SK-N-DZ (cell line): Measurements from ENCODE around the gene DAPK1.
"Not testable (repeated sequence)": the region's sequence is repeated elsewhere in the genome, so short reads cannot be mapped to it uniquely, and the experiment has no call there.

Source experiments
- DNase-seq: peaks from one replicate; pipeline ENCODE4 v3.0.0-alpha.2; 2015; ENCODE audit warnings: low spot score
- small RNA-seq, 2 experiments: library from RNA; depleted of rRNA; stranded (forward); fragments of <200 nt; gene quantifications; one replicate each; pipeline ENCODE3, GENCODE V24; 2014

The DAPK1 gene

DNA sequence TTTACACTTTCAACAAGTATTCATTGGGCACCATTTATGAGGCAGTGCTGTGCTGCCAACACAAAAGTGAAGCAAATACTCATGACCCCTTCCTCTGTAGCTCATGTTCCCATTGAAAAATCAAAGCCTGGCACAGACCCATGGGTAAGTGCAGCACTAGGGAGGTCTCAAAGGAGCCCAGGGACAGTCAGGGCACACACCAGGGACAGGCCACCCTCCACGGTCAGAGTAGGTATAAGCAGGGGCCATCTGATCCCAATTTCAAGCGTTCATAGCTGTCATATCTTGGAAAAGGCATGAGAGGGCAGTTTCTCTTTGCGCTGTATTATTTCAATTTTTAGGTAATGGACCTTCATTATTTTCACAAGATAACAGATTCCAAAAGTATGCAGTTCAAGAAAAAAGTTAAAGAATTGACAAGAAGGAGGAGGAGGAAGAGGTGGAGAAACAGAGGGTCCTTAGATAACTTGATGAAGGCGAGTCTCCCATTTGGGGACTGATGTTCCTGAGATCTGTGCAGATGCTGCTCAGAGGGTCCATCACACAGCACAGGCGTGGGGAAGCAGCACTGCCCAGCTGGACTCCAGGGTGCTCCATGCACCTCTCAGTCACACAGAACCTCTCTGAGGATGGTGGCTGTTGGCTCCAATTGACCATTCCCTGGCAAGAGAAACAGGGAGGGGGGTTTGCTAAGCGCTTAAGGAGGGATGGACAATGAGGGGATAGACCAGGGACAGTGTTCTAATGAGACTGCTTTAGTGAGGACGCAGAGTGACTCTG, 235.8 kb downstream of the DAPK1 start:
- no peak for DNase-seq

- DNase-seq = no peak
Observed at GRCh38 chr9:87734106-87734505, 236.4 kb downstream of the DAPK1 start.

- DNase-seq = no peak
Observed at GRCh38 chr9:87739546-87739945, 241.9 kb downstream of the DAPK1 start.

DNA sequence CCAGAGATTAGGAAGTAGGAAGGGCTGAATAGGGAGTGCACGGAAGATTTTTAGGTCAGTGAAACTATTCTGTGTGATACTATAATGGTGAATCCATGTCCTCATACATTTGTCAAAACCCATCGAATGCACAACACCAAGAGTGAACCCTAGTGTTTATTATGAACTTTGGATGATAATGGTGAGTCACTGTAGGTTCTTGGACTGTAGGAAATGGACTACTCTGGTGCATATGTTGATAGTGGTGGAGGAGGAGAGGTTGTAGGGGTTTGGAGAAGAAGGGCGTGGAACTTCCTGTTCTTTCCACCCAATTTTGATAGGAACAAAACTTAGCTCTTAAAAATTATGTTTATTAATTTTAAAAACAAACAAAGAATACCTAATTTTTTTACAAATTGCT, 242.5 kb downstream of the DAPK1 start:
- no peak for DNase-seq

GRCh38 chr9:87741326-87741725, 243.7 kb downstream of the DAPK1 start:
- DNase-seq = no peak

DNA sequence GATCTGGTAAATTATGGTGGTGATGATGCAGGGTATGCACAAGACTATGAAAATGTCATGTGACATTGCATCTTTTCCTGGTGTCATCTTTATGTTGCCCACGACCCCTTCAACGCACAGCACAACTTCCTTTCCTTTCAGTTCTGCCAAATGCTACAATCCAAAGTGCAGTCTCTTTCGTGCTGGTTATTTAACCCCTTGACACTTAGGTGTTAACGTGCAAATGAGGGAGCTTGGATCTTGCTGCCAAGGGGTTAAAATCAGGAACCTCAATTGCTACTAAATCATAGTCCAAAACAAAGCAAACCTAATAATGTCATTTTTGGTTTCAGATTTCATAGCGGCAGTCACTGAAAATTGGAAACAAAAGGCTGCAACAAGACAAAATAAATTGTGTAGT, 244.2 kb downstream of the DAPK1 start:
- no peak for DNase-seq

DNA sequence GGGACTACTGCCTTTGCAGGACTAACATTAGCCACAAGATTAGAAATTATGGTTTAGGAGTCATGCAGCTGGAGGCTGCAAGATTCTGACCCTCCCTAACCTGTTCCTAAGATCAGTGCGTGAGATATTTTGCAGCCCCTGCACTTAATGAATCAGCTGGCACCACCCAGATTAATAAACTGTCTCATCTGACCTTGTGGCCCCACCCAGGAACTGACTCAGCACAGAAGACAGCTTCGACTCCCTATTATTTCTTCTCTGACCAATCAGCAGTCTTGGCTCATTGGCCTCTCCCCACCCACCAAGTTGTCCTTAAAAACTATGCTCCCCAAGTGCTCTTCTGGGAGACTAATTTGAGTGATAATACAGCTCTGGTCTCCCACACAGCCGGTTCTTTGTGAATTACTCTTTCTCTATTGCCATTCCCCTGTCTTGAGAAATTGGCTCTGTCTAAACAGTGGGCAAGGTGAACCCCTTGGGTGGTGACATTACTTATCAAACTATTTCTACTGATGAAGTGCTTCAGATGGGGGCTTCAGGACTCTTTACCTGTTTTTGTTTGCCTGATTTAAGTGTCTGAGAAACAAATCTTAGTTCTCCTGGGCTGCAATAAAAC, 245.3 kb downstream of the DAPK1 start:
- no peak for DNase-seq

DNA sequence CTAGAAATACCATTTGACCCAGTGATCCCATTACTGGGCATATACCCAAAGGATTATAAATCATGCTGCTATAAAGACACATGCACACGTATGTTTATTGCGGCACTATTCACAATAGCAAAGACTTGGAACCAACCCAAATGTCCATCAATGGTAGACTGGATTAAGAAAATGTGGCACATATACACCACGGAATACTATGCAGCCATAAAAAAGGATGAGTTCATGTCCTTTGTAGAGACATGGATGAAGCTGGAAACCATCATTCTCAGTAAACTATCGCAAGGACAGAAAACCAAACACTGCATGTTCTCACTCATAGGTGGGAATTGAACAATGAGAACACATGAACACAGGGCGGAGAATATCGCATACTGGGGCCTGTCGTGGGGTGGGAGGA, 246.6 kb downstream of the DAPK1 start:
- DNase-seq = not testable (repeated sequence)

GRCh38 chr9:87746186-87746585, 248.5 kb downstream of the DAPK1 start:
- DNase-seq = no peak

GRCh38 chr9:87748881-87749280, 251.2 kb downstream of the DAPK1 start:
- no peak for DNase-seq

GRCh38 chr9:87749335-87750035, 251.8 kb downstream of the DAPK1 start:
- no peak for DNase-seq

DNA sequence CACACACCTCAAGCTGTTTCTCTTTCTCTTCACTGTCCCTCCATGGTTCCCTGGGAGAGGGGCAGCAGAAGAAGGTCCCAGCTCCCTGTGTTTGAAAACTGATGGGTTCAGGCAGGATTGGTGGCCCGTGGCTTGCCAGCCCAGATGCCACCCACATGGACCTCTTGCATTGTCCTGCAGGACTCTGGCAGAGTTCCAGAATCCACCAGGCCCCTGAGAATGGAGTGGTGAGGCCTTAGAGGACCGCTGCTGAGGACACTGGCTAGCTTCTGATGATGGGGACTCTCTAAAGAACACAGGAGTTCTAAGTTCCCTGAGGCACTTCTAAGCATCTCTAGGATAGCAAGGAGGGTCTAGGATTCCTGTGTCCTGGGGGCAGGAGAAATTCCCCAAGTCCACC, 253.1 kb downstream of the DAPK1 start:
- no peak for DNase-seq

DNA sequence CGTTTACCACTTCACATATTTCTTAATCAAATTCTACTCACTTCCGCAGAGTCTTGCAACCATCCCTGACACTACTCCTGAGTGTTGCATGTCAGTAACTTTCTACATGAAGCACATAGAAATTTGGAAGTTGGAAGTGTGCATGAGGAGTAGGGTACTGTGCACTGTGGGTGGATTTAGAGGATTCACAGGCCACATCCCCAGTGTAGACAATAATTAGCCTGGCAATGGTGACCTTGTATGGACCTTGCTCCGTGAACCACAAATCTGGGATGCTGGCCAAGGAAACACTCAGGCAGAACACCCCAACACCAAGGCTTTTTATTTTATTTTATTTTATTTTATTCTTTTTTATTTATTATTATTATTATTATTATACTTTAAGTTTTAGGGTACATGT, 253.8 kb downstream of the DAPK1 start:
- no peak for DNase-seq

- DNase-seq = no peak
Observed at GRCh38 chr9:87751868-87752267, 254.2 kb downstream of the DAPK1 start.

DNA sequence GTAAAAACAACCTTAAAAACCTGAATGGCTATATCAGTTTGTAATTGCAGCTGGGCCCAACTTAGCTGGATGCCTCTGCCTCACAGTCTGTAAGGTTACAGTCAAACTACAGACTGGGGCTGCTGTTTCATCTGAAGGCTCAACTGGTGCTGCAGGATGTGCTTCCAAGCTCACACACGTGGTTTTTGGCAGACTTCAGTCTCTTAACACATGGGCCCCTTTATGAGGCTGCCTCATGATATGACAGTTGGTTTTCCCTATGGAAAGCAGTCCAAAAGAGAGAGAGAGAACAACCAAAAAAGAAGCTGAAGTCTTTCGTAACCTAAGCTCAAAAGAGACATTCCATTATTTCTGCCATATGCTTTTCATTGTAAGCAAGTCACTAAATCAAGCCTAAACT, 255.6 kb downstream of the DAPK1 start:
- no peak for DNase-seq

Small RNA genes within 50 kb of the gene (small RNA-seq; reads per million reads assigned to genes)
- 0.08 to 1.0 reads per million in 2 experiments for gene AL161787.1
